Measurements from ENCODE around the gene TRAPPC4. TPM values are rescaled to one million over a fixed set of nuclear protein-coding genes. Genes with fewer than 3 reads are reported as not detected.
A peak's percentile ranks its signal among the peaks of the same experiment; 100 is the strongest.

Gene TRAPPC4
- polyA plus RNA-seq, 1 of the 3 experiments (the other 2 are of a cell fraction) = 368 TPM

DNA sequence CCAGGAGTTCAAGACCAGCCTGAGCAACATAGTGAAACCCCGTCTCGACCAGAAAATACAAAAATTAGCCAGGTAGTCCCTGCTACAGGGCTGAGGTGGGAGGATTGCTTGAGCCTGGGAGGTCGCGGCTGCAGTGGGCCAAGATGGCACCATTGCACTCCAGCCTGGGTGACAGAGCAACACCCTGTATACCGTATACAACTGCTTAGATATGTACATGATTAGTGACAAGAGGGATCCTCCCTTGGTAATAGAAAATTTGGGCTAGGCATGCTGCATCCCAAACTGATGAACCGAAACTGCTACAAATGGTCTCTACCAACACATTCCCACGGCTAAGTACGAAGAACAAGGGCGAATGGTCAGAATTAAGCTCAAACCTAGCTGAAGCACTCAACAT, 24.4 kb downstream of the TRAPPC4 start:
- TF ChIP-seq RAD21 (IDR thresholded peaks at IDR 0.05; ENCODE audit: low read length) (no peak), MXI1 (IDR thresholded peaks at IDR 0.05; ENCODE audit: low read depth, low read length) (no peak), POLR2AphosphoS5 (IDR thresholded peaks at IDR 0.05; ENCODE audit: low read depth, low read length) (no peak), RCOR1 (IDR thresholded peaks at IDR 0.05; ENCODE audit: low read length) (no peak), NFIC (IDR thresholded peaks at IDR 0.05; ENCODE audit: borderline replicate concordance) (no peak), GABPA (IDR thresholded peaks at IDR 0.05; ENCODE audit: low read depth) (no peak), GATA2 (CRISPR knock-in tag; IDR thresholded peaks at IDR 0.05) (no peak), EP300 (IDR thresholded peaks at IDR 0.05; ENCODE audit: borderline replicate concordance in 1 of 2, low read depth in 1 of 2, low read length in 1 of 2) (no peak), SMC3 (IDR thresholded peaks at IDR 0.05; ENCODE audit: low read depth, low read length) (no peak)
- Histone ChIP-seq H2AFZ (ENCODE audit: low read depth) (no peak overlapping the region), H3K9ac (no peak overlapping the region), H3K27me3 (ENCODE audit: insufficient read depth) (no peaks in the 10 kb centered on the region), H3K9me2 (no peaks in the 10 kb centered on the region), H3K9me3 (no peaks in the 10 kb centered on the region), H3K36me3 (replicated peaks in 1 of 2; ENCODE audit: control insufficient read depth in 1 of 2, insufficient read depth in 2 of 2, low read length in 1 of 2) (peaks cover 3 to 21% of the 10 kb centered on the region in 2 experiments), H3K4me2 (no peak overlapping the region), H3F3A (replicated peaks; ENCODE audit: insufficient read depth) (no peaks in the 10 kb centered on the region), H3K4me1 (ENCODE audit: control insufficient read depth in 1 of 2, insufficient read depth in 2 of 2, low read depth in 1 of 2, low read length in 1 of 2) (no peaks in the 10 kb centered on the region), H3K4me3 (ENCODE audit: low read depth in 2 of 2, low read length in 1 of 2) (no peak overlapping the region), H4K20me1 (ENCODE audit: insufficient read depth) (no peaks in the 10 kb centered on the region), H3K79me2 (ENCODE audit: insufficient read depth) (no peaks in the 10 kb centered on the region), H3K27ac (ENCODE audit: low read depth in 2 of 2, low read length in 1 of 2) (no peak overlapping the region)
- DNase-seq = no peak
- CTCF ChIA-PET = interaction anchor here (1.1 to 1.6 kb wide), 3 partner anchors 13 to 24 kb away, joined by 3 read pairs; partner anchors contain the start of genes SLC37A4 and TRAPPC4
- WGBS (ENCODE audit: low lambda C conversion rate) = 94% methylated on average over 9 of the region's 9 CpGs
- POLR2A ChIA-PET = interaction anchor here (1.0 to 2.4 kb wide), 4 partner anchors 9 to 25 kb away, joined by 3 to 9 read pairs (median 4); partner anchors contain the start of gene VPS11

GRCh38 chr11:119044708-119045107, 26.1 kb downstream of the TRAPPC4 start:
- POLR2A ChIA-PET = interaction anchor here (3.1 kb wide), 1 partner anchor 11 kb away, joined by 12 read pairs; no protein-coding TSS in a partner anchor
- Histone ChIP-seq H3K79me2 (ENCODE audit: insufficient read depth) (no peaks in the 10 kb centered on the region), H3K9me2 (no peaks in the 10 kb centered on the region), H3K27me3 (ENCODE audit: insufficient read depth) (no peaks in the 10 kb centered on the region), H3K36me3 (replicated peaks in 1 of 2; ENCODE audit: control insufficient read depth in 1 of 2, insufficient read depth in 2 of 2, low read length in 1 of 2) (peaks cover 6 to 39% of the 10 kb centered on the region in 2 experiments), H2AFZ (ENCODE audit: low read depth) (no peak overlapping the region), H3K4me1 (ENCODE audit: control insufficient read depth in 1 of 2, insufficient read depth in 2 of 2, low read depth in 1 of 2, low read length in 1 of 2) (no peaks in the 10 kb centered on the region), H3F3A (replicated peaks; ENCODE audit: insufficient read depth) (no peaks in the 10 kb centered on the region), H3K27ac (ENCODE audit: low read depth in 2 of 2, low read length in 1 of 2) (no peak overlapping the region), H3K4me3 (ENCODE audit: low read depth in 2 of 2, low read length in 1 of 2) (no peak overlapping the region), H4K20me1 (ENCODE audit: insufficient read depth) (no peaks in the 10 kb centered on the region), H3K9me3 (no peaks in the 10 kb centered on the region), H3K9ac (no peak overlapping the region), H3K4me2 (no peak overlapping the region)
- CTCF ChIA-PET = interaction anchor here (0.6 to 1.2 kb wide), 3 partner anchors 10 to 20 kb away, joined by 3 read pairs; no protein-coding TSS in a partner anchor
- peak; percentile 42 for DNase-seq
- 79% methylated on average over 6 of the region's 6 CpGs for WGBS (ENCODE audit: low lambda C conversion rate)
- TF ChIP-seq, protein P1, sequence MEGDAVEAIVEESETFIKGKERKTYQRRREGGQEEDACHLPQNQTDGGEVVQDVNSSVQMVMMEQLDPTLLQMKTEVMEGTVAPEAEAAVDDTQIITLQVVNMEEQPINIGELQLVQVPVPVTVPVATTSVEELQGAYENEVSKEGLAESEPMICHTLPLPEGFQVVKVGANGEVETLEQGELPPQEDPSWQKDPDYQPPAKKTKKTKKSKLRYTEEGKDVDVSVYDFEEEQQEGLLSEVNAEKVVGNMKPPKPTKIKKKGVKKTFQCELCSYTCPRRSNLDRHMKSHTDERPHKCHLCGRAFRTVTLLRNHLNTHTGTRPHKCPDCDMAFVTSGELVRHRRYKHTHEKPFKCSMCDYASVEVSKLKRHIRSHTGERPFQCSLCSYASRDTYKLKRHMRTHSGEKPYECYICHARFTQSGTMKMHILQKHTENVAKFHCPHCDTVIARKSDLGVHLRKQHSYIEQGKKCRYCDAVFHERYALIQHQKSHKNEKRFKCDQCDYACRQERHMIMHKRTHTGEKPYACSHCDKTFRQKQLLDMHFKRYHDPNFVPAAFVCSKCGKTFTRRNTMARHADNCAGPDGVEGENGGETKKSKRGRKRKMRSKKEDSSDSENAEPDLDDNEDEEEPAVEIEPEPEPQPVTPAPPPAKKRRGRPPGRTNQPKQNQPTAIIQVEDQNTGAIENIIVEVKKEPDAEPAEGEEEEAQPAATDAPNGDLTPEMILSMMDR (IDR thresholded peaks at IDR 0.05) = peak; percentile 35
- TF ChIP-seq, protein P2, sequence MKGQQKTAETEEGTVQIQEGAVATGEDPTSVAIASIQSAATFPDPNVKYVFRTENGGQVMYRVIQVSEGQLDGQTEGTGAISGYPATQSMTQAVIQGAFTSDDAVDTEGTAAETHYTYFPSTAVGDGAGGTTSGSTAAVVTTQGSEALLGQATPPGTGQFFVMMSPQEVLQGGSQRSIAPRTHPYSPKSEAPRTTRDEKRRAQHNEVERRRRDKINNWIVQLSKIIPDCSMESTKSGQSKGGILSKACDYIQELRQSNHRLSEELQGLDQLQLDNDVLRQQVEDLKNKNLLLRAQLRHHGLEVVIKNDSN (IDR thresholded peaks at IDR 0.05; ENCODE audit: borderline replicate concordance, low read depth) = no peak

Data from SK-N-SH (cell line).